Caco-2 (cell line): ENCODE results near the gene JDP2. TPM values are rescaled to one million over a fixed set of nuclear protein-coding genes. Genes with fewer than 3 reads are reported as not detected.

Experiments used
- BruUV-seq: library from RNA; stranded (reverse); fragments of 400-500 nt; replicated peaks from 2 replicates; lab custom pipeline; 2021; lab: Mats Ljungman, UMichigan
- CTCF ChIA-PET: fragments of 300-600 bp; sonication (Branson Sonifier 250); formaldehyde crosslinking; loops from one replicate; lab custom pipeline; 2022; ENCODE audit warnings: antibody characterized with exemption; lab: Charles Lee
- POLR2A ChIA-PET: fragments of 300-600 bp; sonication (Branson Sonifier 250); formaldehyde crosslinking; loops from one replicate; lab custom pipeline; 2022; ENCODE audit warnings: antibody characterized with exemption; lab: Charles Lee
- DNase-seq, 2 experiments: peaks; one replicate each; pipeline versions ENCODE4 v3.0.0 to v3.0.0-alpha.2; 2020 to 2022
- H3K27me3 ChIP-seq: replicated peaks from 2 replicates; pipeline ENCODE4 v1.6.0; 2011; ENCODE audit warnings: low read length; ENCODE audit not compliant: control insufficient read depth, insufficient read depth
- H3K36me3 ChIP-seq: 2 replicates; pipeline ENCODE4 v1.5.1; 2011; ENCODE audit warnings: low read length; ENCODE audit not compliant: control insufficient read depth, insufficient read depth
- H3K4me1 ChIP-seq: fragments of 250-450 bp; sonication (Bioruptor Pico); 2 replicates; pipeline ENCODE4 v1.5.1; 2020; ENCODE audit warnings: mild to moderate bottlenecking
- H3K4me3 ChIP-seq: 2 replicates; pipeline ENCODE4 v1.5.1; 2011; ENCODE audit warnings: low read depth, mild to moderate bottlenecking, control low read depth, low read length
- H3K9me3 ChIP-seq: fragments of 250-450 bp; sonication (Bioruptor Pico); 2 replicates; pipeline ENCODE4 v1.5.1; 2020; ENCODE audit warnings: mild to moderate bottlenecking, moderate library complexity
- H3K27ac Mint-ChIP-seq: one replicate; pipeline ENCODE4 v1.8.0; 2022; ENCODE audit warnings: mixed read lengths; ENCODE audit not compliant: unreplicated experiment
- H3K27me3 Mint-ChIP-seq: one replicate; pipeline ENCODE4 v1.8.0; 2022; ENCODE audit warnings: mixed read lengths; ENCODE audit not compliant: insufficient read depth, unreplicated experiment
- H3K36me3 Mint-ChIP-seq: one replicate; pipeline ENCODE4 v1.8.0; 2022; ENCODE audit warnings: mild to moderate bottlenecking, mixed read lengths; ENCODE audit not compliant: insufficient read depth, unreplicated experiment
- H3K4me1 Mint-ChIP-seq: one replicate; pipeline ENCODE4 v1.8.0; 2022; ENCODE audit warnings: low read depth, mixed read lengths; ENCODE audit not compliant: unreplicated experiment
- H3K4me3 Mint-ChIP-seq: one replicate; pipeline ENCODE4 v1.8.0; 2022; ENCODE audit warnings: mild to moderate bottlenecking, moderate library complexity, mixed read lengths; ENCODE audit not compliant: unreplicated experiment
- H3K9me3 Mint-ChIP-seq: one replicate; pipeline ENCODE4 v1.8.0; 2022; ENCODE audit warnings: mixed read lengths; ENCODE audit not compliant: unreplicated experiment
- intact Hi-C: fragments of 100-400 bp; cut with micrococcal nuclease; formaldehyde crosslinking; loops from one replicate; pipeline ENCODE4 v1.10.0; 2022; ENCODE audit not compliant: unreplicated experiment
- total RNA-seq: library from RNA; stranded (reverse); gene quantifications from 2 replicates; pipeline ENCODE4 v1.2.3, GENCODE V29; 2022
- TF ChIP-seq, protein P1 (sequence below), 2 experiments: fragments of 200-600 bp in 1 of 2; IDR thresholded peaks; 1 replicate in 1 of 2; 2 replicates in 1 of 2; pipeline versions ENCODE4 v1.5.1 to v1.8.0; 2011 to 2022; ENCODE audit warnings: antibody characterized with exemption in 1 of 2, control low read depth in 1 of 2, inconsistent platforms in 1 of 2, low read depth in 1 of 2, low read length in 1 of 2, mild to moderate bottlenecking in 1 of 2, moderate library complexity in 1 of 2; ENCODE audit not compliant: insufficient read depth in 1 of 2, severe bottlenecking in 1 of 2, unreplicated experiment in 1 of 2

The JDP2 gene
- total RNA-seq, 1 experiment from 2014 or later = 95.7 TPM

DNA sequence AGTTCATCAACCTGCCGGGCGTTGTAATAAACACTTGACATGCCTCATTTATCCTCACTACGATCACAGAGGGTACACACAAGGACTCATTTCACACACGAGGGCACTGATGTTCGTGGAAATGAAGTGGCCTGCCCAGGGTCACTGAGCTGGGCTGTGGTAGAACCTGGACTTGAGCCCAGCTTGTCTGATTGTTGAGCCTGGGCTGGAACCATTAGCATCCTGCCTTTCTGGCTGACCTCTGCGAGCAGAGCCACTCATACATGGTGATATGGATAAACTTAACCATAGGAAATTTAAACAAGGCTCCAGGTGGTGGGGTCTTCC is 16.6 kb upstream of the JDP2 start:
- Mint-ChIP-seq H3K27me3 (no peaks in the 10 kb centered on the region), H3K27ac (no peak overlapping the region), H3K36me3 (no peaks in the 10 kb centered on the region), H3K4me1 (no peaks in the 10 kb centered on the region), H3K4me3 (no peak overlapping the region), H3K9me3 (no peaks in the 10 kb centered on the region)
- CTCF ChIA-PET = no interaction called here
- no peak for DNase-seq
- Histone ChIP-seq H3K9me3 (no peaks in the 10 kb centered on the region), H3K36me3 (no peaks in the 10 kb centered on the region), H3K4me3 (no peak overlapping the region), H3K27me3 (no peaks in the 10 kb centered on the region), H3K4me1 (no peaks in the 10 kb centered on the region)
- TF ChIP-seq, protein P1, sequence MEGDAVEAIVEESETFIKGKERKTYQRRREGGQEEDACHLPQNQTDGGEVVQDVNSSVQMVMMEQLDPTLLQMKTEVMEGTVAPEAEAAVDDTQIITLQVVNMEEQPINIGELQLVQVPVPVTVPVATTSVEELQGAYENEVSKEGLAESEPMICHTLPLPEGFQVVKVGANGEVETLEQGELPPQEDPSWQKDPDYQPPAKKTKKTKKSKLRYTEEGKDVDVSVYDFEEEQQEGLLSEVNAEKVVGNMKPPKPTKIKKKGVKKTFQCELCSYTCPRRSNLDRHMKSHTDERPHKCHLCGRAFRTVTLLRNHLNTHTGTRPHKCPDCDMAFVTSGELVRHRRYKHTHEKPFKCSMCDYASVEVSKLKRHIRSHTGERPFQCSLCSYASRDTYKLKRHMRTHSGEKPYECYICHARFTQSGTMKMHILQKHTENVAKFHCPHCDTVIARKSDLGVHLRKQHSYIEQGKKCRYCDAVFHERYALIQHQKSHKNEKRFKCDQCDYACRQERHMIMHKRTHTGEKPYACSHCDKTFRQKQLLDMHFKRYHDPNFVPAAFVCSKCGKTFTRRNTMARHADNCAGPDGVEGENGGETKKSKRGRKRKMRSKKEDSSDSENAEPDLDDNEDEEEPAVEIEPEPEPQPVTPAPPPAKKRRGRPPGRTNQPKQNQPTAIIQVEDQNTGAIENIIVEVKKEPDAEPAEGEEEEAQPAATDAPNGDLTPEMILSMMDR (IDR thresholded peaks at IDR 0.05; ENCODE audit: insufficient read depth in 1 of 2, low read depth in 1 of 2, low read length in 1 of 2, severe bottlenecking in 1 of 2, unreplicated experiment in 1 of 2) = no peak
- intact Hi-C loops = no loop called here
- no TSS peak for BruUV-seq
- POLR2A ChIA-PET = no interaction called here

DNA sequence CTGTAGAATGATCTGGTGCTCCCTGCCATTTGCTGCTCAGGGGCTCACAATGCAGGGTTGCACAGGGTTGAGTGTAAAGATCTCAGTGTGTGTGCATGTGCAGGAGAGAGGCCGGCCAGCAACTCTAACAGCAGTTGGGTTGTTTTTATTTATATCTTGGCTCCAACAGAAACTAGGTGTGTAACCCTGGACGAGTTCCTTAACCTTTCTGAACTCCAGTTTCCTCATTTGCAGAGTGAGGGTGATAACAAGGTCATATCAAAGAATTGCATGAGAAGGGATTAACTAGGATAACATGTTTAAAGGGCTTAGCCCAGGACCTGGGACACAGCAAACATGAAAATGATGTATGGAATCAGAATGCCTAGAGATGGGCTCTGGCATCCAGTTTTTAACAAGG is 14.8 kb upstream of the JDP2 start:
- no peak for DNase-seq
- Histone ChIP-seq H3K27me3 (no peaks in the 10 kb centered on the region), H3K4me1 (peaks cover 7% of the 10 kb centered on the region; the same call in 1 of the 2 replicates), H3K4me3 (no peak overlapping the region), H3K36me3 (no peaks in the 10 kb centered on the region), H3K9me3 (no peaks in the 10 kb centered on the region)
- Mint-ChIP-seq H3K4me1 (no peaks in the 10 kb centered on the region), H3K36me3 (no peaks in the 10 kb centered on the region), H3K4me3 (no peak overlapping the region), H3K27ac (no peak overlapping the region), H3K9me3 (no peaks in the 10 kb centered on the region), H3K27me3 (no peaks in the 10 kb centered on the region)
- intact Hi-C loops = no loop called here
- TF ChIP-seq, protein P1 (IDR thresholded peaks at IDR 0.05; ENCODE audit: insufficient read depth in 1 of 2, low read depth in 1 of 2, low read length in 1 of 2, severe bottlenecking in 1 of 2, unreplicated experiment in 1 of 2) = no peak
- POLR2A ChIA-PET = no interaction called here
- BruUV-seq = no TSS peak
- CTCF ChIA-PET = no interaction called here

DNA sequence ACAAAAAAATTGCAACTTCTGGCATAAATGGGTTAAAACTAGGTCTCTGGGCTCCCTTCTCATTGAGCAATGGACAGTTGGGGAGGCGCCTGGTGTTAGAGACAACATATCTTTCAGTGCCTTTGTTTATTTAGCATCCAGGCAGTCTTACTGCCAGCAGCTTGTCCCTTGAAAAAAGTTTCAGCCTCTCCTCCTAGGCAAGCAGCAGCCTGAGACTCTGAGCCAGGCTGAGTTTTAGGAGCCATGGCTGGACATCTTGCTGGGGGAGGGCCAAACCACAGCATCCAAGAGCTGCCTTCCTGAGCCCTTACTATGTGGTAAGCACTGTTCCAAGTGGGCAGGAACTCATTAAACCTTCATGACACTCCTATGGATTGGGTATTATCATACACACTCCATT is 10.1 kb upstream of the JDP2 start:
- no TSS peak for BruUV-seq
- DNase-seq = peak in 1 of 2 experiments; percentile 34
- POLR2A ChIA-PET = no interaction called here

More for the DNA sequence above, 10.1 kb upstream of the JDP2 start:
- CTCF ChIA-PET = no interaction called here
- Mint-ChIP-seq H3K27me3 (no peaks in the 10 kb centered on the region), H3K4me1 (peaks cover 16% of the 10 kb centered on the region), H3K4me3 (no peak overlapping the region), H3K27ac (no peak overlapping the region), H3K9me3 (no peaks in the 10 kb centered on the region), H3K36me3 (no peaks in the 10 kb centered on the region)
- TF ChIP-seq, protein P1 (IDR thresholded peaks at IDR 0.05; ENCODE audit: insufficient read depth in 1 of 2, low read depth in 1 of 2, low read length in 1 of 2, severe bottlenecking in 1 of 2, unreplicated experiment in 1 of 2) = no peak
- no peaks in the 10 kb centered on the region for H3K27me3 ChIP-seq
- no peaks in the 10 kb centered on the region for H3K36me3 ChIP-seq
- no peaks in the 10 kb centered on the region for H3K9me3 ChIP-seq
- H3K4me3 ChIP-seq = no peak overlapping the region
- intact Hi-C loops = no loop called here
- peaks cover 36% of the 10 kb centered on the region for H3K4me1 ChIP-seq
